Uterus (tissue), 2 donors: ENCODE results near the gene ASB5.

Experiments used
- CTCF ChIP-seq, 4 experiments: fragments of 200-600 bp in 2 of 4; fragments of 450-650 bp in 2 of 4; sonication (generic) in 2 of 4; IDR thresholded peaks; one replicate each; pipeline ENCODE4 v1.5.1; 2016 to 2019; ENCODE audit warnings: antibody characterized with exemption in 4 of 4, mild to moderate bottlenecking in 2 of 4, moderate library complexity in 1 of 4
- POLR2A ChIP-seq, 2 donors: fragments of 450-650 bp; IDR thresholded peaks; one replicate each; pipeline ENCODE4 v1.6.1; 2016; ENCODE audit warnings: antibody characterized with exemption in 2 of 2, mild to moderate bottlenecking in 1 of 2, moderate library complexity in 1 of 2

- TF ChIP-seq CTCF (IDR thresholded peaks at IDR 0.05) (no peak), POLR2A (IDR thresholded peaks at IDR 0.05) (no peak)
Observed at GRCh38 chr4:176290520-176290919, 21.5 kb upstream of the ASB5 start.
